Ovary (tissue), 9 donors: ENCODE data around the gene GOLIM4. TPM values are rescaled to one million over a fixed set of nuclear protein-coding genes. Genes with fewer than 3 reads are reported as not detected.
"Not testable (repeated sequence)": the region's sequence is repeated elsewhere in the genome, so short reads cannot be mapped to it uniquely, and the experiment has no call there.

Experiments used
- DNase-seq, 5 donors: peaks; one replicate each; pipeline ENCODE4 v3.0.0-alpha.2; 2019 to 2020
- H3K27ac ChIP-seq, 2 donors: fragments of 200-600 bp; one replicate each; pipeline versions ENCODE4 v1.5.1 to v1.8.0; 2019 to 2022
- H3K27me3 ChIP-seq: fragments of 200-600 bp; one replicate; pipeline ENCODE4 v1.8.0; 2022
- H3K36me3 ChIP-seq: fragments of 200-600 bp; sonication (generic); one replicate; pipeline ENCODE4 v1.5.1; 2019
- H3K4me1 ChIP-seq: one replicate; pipeline ENCODE4 v1.8.1; 2013; ENCODE audit warnings: mild to moderate bottlenecking, moderate library complexity; ENCODE audit not compliant: insufficient read depth
- H3K4me3 ChIP-seq: fragments of 200-600 bp; sonication (generic); one replicate; pipeline ENCODE4 v1.5.1; 2017
- H3K9me3 ChIP-seq, 2 donors: fragments of 200-600 bp in 1 of 2; sonication (generic) in 1 of 2; one replicate each; pipeline versions ENCODE4 v1.5.1 to v1.8.1; 2013 to 2019; ENCODE audit warnings: mild to moderate bottlenecking in 1 of 2, moderate library complexity in 1 of 2
- EP300 ChIP-seq: sonication (generic); formaldehyde crosslinking; IDR thresholded peaks from one replicate; pipeline ENCODE4 v1.6.1; 2017; ENCODE audit warnings: antibody characterized with exemption
- POLR2A ChIP-seq: fragments of 450-650 bp; IDR thresholded peaks from one replicate; pipeline ENCODE4 v1.6.1; 2017; ENCODE audit warnings: antibody characterized with exemption, mild to moderate bottlenecking, moderate library complexity
- WGBS, 3 donors: extraction: QIAGEN DNeasy Blood & Tissue Kit in 1 of 3; methylation state at CpG; one replicate each; pipeline versions ENCODE4 v1.1.5 to v1.1.7; 2013 to 2017; 5-methylcytosine and 5-hydroxymethylcytosine counted together
- intact Hi-C, 4 donors: fragments of 100-400 bp; cut with DNase I; formaldehyde crosslinking; loops; one replicate each; pipeline versions ENCODE4 v1.11.0 to v1.15.1; 2022 to 2023
- polyA plus RNA-seq, 2 donors: library from polyadenylated mRNA; stranded (reverse); fragments of 200-250 nt in 1 of 2; fragments of 350-450 nt in 1 of 2; fragmentation: Illumina TruSeq in 1 of 2; extraction: RNeasy Lipid Tissue Mini Kit (QIAGEN cat#74804) in 1 of 2; gene quantifications; one replicate each; pipeline ENCODE4 v1.2.3, GENCODE V29; 2013 to 2014
- total RNA-seq, 7 donors: library from RNA; depleted of rRNA in 2 of 7; stranded (reverse); fragments of >200 nt in 2 of 7; fragmentation: NEBNext Ultra II Directional in 3 of 7; extraction: Animal tissue kit (Norgen Biotek cat#: 25700) in 3 of 7; gene quantifications; one replicate each; pipeline versions ENCODE4 v1.1.0 to v1.2.4, GENCODE V29; 2016 to 2023
- TF ChIP-seq, protein P1 (sequence below), 3 donors: fragments of 450-650 bp in 2 of 3; fragments of 200-600 bp in 1 of 3; IDR thresholded peaks; one replicate each; pipeline versions ENCODE4 v1.5.1 to v1.8.0; 2016 to 2022; ENCODE audit warnings: antibody characterized with exemption in 3 of 3, mild to moderate bottlenecking in 1 of 3
- donor health status: DM: no; HTN: no; CAD: no; lungs with moderate emphysema.
- donor health status: DM: no; HTN: no; CAD: no.
- donor health status: Bipolar disorder and iron deficiency.
- donor health status: DM: yes; HTN: yes; CAD: no.
- donor health status: DM: no; HTN: no; CAD: no.
- donor health status: DM: yes; HTN: yes; CAD: no.

GOLIM4 gene
- total and polyA plus RNA-seq, 9 donors: 15.9 to 29.3 (median 24.1) TPM

DNA sequence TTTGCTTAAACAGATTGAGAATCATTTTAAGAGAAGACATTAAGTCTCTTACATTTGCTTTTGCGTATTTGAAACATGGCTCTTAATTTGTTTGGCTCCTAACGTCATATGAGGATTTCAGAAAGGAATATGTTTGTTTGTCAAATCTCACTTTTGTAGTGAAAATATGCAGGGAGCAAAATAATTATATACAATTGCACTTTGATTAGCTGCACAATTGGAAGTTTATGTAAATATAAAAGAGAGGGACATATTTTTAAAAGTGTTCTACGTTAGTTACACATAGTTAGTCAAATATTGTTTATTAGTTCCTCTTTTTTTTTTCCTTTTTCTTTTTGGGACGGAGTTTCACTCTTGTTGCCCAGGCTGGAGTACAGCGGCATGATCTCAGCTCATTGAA is 42.7 kb upstream of the GOLIM4 start:
- Histone ChIP-seq H3K27me3 (no peaks in the 10 kb centered on the region), H3K4me3 (no peak overlapping the region), H3K36me3 (no peaks in the 10 kb centered on the region), H3K27ac (no peak overlapping the region), H3K9me3 (no peaks in the 10 kb centered on the region), H3K4me1 (no peaks in the 10 kb centered on the region)
- no peak for TF ChIP-seq POLR2A
- TF ChIP-seq EP300: no peak
- no peak for DNase-seq
- 71 to 82% (median 81%) methylated on average over 5 of the region's 5 CpGs for WGBS, 3 donors
- intact Hi-C loops: no loop called here

DNA sequence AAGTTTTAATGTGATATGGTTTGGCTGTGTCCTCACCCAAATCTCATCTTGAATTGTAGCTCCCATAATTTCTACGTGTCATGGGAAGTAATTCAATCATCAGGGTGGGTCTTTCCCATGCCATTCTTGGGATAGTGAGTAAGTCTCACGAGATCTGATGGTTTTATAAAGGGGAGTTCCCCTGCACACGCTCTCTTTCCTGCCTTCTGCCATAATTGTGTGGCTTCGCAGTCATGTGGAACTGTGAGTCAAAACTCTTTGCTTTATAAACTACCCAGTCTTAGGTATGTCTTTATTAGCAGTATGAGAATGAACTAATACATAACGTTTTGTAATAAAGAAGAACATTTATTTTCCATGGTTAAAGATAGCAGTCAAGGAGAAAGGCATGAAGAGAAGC is 39.2 kb upstream of the GOLIM4 start:
- H3K9me3 ChIP-seq: no peaks in the 10 kb centered on the region
- H3K27ac ChIP-seq: no peak overlapping the region
- WGBS, 3 donors: 61 to 74% (median 66%) methylated on average over 5 of the region's 5 CpGs
- H3K4me1 ChIP-seq: no peaks in the 10 kb centered on the region
- TF ChIP-seq, protein P1, sequence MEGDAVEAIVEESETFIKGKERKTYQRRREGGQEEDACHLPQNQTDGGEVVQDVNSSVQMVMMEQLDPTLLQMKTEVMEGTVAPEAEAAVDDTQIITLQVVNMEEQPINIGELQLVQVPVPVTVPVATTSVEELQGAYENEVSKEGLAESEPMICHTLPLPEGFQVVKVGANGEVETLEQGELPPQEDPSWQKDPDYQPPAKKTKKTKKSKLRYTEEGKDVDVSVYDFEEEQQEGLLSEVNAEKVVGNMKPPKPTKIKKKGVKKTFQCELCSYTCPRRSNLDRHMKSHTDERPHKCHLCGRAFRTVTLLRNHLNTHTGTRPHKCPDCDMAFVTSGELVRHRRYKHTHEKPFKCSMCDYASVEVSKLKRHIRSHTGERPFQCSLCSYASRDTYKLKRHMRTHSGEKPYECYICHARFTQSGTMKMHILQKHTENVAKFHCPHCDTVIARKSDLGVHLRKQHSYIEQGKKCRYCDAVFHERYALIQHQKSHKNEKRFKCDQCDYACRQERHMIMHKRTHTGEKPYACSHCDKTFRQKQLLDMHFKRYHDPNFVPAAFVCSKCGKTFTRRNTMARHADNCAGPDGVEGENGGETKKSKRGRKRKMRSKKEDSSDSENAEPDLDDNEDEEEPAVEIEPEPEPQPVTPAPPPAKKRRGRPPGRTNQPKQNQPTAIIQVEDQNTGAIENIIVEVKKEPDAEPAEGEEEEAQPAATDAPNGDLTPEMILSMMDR (IDR thresholded peaks at IDR 0.05): no peak
- TF ChIP-seq POLR2A: no peak
- no peak for TF ChIP-seq EP300
- no peaks in the 10 kb centered on the region for H3K36me3 ChIP-seq
- H3K27me3 ChIP-seq: no peaks in the 10 kb centered on the region
- no peak for DNase-seq
- H3K4me3 ChIP-seq: no peak overlapping the region
- intact Hi-C loops: no loop called here

DNA sequence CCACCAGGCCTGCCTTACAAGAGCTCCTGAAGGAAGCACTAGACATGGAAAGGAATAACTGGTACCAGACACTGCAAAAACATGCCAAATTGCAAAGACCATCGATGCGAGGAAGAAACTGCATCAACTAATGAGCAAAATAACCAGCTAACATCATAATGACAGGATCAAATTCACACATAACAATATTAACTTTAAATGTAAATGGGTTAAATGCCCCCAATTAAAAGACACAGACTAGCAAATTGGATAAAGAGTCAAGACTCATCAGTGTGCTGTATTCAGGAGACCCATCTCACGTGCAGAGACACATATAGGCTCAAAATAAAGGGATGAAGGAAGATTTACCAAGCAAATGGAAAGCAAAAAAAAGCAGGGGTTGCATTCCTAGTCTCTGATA is 34.5 kb upstream of the GOLIM4 start:
- intact Hi-C loops: not testable (repeated sequence)

DNA sequence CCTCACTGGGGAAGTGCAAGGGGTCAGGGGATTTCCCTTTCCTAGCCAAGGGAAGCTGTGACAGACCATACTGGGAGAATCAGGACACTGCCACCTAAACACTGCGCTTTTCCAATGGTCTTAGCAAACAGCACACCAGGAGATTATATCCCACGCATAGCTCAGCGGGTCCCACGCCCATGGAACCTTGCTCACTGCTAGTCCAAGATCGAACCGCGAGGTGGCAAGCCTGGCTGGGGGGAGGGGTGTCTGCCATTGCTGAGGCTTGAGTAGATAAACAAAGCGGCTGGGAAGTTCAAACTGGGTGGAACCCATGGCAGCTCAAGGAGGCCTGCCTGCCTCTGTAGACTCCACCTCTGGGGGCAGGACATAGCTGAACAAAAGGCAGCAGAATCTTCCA is 32.7 kb upstream of the GOLIM4 start:
- H3K27me3 ChIP-seq, H3K36me3 ChIP-seq, intact Hi-C loops, H3K9me3 ChIP-seq, H3K4me1 ChIP-seq, H3K27ac ChIP-seq, DNase-seq, H3K4me3 ChIP-seq: not testable (repeated sequence)
- WGBS, 3 donors: 95 to 96% (median 95%) methylated on average over 8 of the region's 8 CpGs

More for the DNA sequence above, 34.5 kb upstream of the GOLIM4 start:
- not testable (repeated sequence) for H3K4me1 ChIP-seq, H3K36me3 ChIP-seq, H3K9me3 ChIP-seq, DNase-seq, H3K4me3 ChIP-seq, H3K27me3 ChIP-seq, H3K27ac ChIP-seq
- WGBS, 3 donors: 89 to 93% (median 92%) methylated on average over 3 of the region's 3 CpGs

DNA sequence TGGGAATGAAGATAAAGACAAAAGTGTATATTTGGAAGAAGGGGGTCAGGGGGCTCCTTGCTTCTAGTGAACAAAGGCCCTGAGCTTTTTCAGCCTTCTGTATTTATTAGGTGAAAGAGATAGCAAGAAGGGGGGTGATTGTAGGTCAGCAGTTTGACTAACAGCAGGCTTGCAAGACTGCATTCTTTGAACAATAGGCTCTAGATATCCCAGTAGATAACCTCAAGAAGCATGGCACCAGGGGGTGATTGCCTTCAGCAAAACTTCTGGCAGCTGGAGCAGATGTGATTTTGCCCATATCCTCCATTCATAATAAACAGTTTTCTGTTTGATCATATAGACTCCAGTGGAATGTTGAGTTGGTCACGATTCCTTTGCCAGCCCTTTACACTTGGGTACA is 31.7 kb upstream of the GOLIM4 start:
- Histone ChIP-seq H3K4me3 (no peak overlapping the region), H3K36me3 (no peaks in the 10 kb centered on the region), H3K4me1 (no peaks in the 10 kb centered on the region), H3K27ac (no peak overlapping the region), H3K9me3 (no peaks in the 10 kb centered on the region), H3K27me3 (no peaks in the 10 kb centered on the region)
- intact Hi-C loops: no loop called here
- no peak for TF ChIP-seq EP300
- 89 to 100% (median 95%) methylated on average over 1 of the region's 1 CpG for WGBS, 3 donors
- DNase-seq: no peak

DNA sequence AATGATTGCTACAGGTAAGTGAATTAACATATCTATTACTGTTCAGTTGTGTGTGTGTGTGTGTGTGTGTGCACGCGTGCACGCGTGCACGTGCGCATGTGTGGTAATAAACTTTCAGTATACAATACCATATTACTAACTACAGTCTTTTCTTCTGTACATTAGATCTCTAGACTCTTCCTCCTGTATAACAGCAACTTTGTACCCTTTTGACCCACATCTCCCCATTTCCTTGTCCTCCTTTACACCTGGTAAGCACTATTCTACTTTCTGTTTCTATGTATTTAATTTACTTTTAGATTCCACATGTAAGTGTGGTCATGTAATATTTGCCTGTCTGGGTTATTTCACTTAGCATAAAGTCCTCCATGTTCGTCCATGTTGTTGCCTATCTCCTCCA is 29.1 kb upstream of the GOLIM4 start:
- H3K27ac ChIP-seq: no peak overlapping the region
- no peaks in the 10 kb centered on the region for H3K9me3 ChIP-seq
- 90 to 95% (median 93%) methylated on average over 7 of the region's 7 CpGs for whole genome bisulfite sequencing, 3 donors
- no peaks in the 10 kb centered on the region for H3K4me1 ChIP-seq
- intact Hi-C loops: no loop called here
- no peaks in the 10 kb centered on the region for H3K27me3 ChIP-seq
- TF ChIP-seq POLR2A (no peak), EP300 (no peak)
- TF ChIP-seq, protein P1 (IDR thresholded peaks at IDR 0.05): no peak
- no peaks in the 10 kb centered on the region for H3K36me3 ChIP-seq
- DNase-seq: no peak
- H3K4me3 ChIP-seq: no peak overlapping the region

DNA sequence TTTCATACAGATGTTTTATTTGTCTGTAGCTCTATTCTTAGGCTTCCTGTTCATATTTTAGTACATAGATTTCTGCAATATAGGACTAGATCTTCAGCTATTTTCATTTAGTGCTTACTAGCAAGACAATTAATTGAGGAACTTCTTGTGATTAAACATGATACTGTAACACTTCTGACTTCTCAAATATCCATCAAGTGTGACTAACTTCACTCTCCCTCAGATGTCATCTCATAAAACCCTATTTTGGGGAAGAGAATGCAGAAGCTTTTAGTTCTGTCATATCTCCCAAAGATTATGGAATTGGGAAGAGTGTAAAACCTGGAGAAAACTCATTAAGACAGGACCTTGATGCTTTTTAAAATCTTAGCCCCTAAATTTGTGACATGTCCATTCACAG is 28.6 kb upstream of the GOLIM4 start:
- H3K27ac ChIP-seq: no peak overlapping the region
- H3K9me3 ChIP-seq: no peaks in the 10 kb centered on the region
- no peak for TF ChIP-seq EP300
- TF ChIP-seq, protein P1 (IDR thresholded peaks at IDR 0.05): no peak
- TF ChIP-seq POLR2A: no peak
- no peak for DNase-seq
- no peaks in the 10 kb centered on the region for H3K27me3 ChIP-seq
- intact Hi-C loops: no loop called here
- no peaks in the 10 kb centered on the region for H3K4me1 ChIP-seq
- no peak overlapping the region for H3K4me3 ChIP-seq
- no peaks in the 10 kb centered on the region for H3K36me3 ChIP-seq
